HG03558 (cell line): ENCODE measurements around the gene TIMM50.
"Not testable (repeated sequence)": the region's sequence is repeated elsewhere in the genome, so short reads cannot be mapped to it uniquely, and the experiment has no call there.

Source experiments
- ATAC-seq: cut with Tn5 transposase; IDR thresholded peaks from one replicate; pipeline ENCODE4 v1.9.1; 2021; ENCODE audit warnings: moderate number of reproducible peaks; ENCODE audit not compliant: unreplicated experiment; ENCODE audit errors: extremely low read depth

The TIMM50 gene

DNA sequence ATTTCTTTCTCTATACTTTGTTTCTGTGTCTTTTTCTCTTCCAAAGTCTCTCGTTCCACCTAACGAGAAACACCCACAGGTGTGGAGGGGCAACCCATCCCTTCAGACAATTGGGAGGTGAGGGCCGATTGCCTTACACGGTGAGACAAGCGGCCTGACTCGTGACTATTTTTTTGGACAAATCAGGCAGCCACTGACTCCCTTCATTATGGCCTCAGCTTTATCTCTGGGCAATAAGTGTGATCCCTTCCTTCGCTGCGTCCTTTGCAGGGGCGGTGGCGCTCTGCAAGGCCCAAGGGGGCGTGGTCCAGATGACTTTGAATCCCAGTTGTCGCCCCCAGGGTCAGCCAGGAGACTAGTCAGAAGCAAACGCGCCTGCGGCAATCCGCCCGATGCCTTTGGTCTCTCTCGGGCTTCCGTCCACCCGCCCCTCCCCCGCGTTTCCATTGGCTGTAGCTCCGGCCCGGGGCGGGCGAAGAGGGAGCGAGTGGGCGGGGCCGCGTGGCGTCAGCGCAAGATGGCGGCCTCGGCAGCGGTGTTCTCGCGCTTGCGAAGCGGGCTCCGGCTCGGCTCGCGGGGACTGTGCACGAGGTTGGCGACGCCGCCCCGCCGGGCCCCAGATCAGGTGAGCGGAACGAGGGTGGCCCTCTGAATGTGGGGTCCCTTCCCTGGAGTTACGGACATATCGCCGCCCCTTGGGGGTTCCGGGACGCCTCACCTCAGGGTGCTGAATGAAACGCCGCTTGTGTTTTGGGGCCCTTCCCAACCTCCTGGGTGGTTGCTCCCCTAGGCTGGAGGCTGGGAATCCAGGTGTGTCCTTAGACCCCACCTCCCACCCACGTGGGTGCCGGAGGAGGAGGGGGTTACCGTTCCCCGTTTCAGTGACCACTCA is at the start of gene TIMM50:
Gene TIMM50, plus strand, starts transcription at position 502 of the 892 bp plus-strand sequence. Its CDS starts 16 bp downstream, at position 518.
- no peak for ATAC-seq

DNA sequence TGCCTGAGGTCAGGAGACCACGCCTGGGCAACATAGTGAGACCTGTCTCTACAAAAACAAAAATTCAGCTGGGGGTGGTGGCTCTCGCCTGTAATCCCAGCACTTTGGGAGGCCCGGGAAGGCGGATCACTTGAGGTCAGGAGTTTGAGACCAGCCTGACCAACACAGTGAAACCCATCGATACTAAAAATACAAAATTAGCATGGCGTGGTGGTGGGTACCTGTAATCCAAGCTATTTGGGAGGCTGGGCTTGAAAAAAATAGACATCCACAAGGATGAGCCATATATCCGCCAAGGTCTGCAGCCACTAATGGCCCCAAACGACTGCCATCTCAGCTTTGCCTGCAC is 48.0 kb upstream of the TIMM50 start:
- ATAC-seq = no peak

DNA sequence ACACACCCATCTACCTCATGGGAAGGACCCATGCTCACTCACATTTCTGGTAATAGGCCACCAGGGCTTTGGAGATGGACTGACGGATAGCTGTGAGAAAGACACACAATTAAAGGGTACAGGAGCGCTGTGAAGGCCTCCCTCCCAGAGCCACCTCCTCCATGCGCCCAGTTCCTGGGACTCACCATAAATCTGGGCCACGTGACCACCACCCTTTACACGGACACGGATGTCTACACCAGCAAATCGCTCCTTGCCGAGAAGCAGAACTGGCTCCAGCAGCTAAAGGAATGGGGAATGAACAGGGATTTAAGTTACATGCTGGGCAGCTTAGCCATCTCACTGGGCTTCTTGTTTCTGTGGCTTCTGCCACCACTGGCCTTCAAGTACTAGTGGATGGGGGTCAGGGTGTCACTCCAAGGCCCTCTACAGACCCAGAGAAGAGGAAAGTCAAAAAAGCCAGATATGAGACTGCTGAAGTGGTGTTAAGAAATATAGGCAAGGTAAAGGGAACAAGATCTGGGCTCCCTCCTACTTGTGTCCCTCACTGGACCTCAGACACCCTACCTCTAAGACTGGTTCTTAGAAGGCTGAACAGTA is 47.1 kb upstream of the TIMM50 start:
- no peak for ATAC-seq

DNA sequence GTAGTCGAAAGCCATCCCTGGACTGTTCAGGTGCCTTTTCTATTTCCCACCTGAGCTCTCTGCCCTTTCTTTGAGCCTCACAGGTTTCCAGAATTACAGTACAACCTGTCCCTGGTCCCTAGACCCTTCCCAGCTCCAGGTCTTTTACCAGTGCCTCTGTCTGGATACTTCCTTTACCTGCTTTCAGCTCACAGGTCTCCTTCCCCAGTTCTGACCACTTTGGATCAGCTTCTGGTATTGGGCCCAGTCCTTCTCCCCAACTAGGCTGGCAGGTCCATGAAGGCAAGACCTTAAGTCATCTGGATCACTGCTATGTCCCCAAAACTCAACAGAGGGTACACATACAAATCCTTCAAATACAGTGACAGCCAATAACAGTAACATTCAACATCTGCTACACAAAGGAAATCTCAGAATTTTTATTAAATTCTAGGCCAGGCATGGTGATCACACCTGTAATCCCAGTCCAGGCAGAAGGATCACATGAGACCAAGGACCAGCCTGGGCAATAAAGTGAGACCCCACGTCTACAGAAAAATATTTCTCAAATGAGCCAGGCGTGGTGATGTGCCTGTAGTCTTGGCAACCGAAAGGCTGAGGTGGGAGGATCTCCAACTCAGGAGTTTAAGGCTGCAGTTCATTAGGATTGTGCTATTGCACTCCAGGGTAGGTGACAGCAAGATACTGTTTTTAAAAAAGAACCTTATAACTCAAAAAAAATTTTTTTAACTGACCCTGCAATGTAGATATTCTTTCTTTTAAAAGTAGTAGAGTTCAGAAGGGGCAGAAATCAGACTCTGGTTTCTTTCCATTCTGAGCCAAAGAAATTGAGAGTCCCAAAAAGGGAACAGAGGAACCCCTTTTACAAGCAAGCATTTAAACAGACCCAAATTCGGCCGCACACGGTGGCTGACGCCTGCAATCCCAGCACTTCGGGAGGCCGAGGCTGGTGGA is 46.2 kb upstream of the TIMM50 start:
- no peak for ATAC-seq

DNA sequence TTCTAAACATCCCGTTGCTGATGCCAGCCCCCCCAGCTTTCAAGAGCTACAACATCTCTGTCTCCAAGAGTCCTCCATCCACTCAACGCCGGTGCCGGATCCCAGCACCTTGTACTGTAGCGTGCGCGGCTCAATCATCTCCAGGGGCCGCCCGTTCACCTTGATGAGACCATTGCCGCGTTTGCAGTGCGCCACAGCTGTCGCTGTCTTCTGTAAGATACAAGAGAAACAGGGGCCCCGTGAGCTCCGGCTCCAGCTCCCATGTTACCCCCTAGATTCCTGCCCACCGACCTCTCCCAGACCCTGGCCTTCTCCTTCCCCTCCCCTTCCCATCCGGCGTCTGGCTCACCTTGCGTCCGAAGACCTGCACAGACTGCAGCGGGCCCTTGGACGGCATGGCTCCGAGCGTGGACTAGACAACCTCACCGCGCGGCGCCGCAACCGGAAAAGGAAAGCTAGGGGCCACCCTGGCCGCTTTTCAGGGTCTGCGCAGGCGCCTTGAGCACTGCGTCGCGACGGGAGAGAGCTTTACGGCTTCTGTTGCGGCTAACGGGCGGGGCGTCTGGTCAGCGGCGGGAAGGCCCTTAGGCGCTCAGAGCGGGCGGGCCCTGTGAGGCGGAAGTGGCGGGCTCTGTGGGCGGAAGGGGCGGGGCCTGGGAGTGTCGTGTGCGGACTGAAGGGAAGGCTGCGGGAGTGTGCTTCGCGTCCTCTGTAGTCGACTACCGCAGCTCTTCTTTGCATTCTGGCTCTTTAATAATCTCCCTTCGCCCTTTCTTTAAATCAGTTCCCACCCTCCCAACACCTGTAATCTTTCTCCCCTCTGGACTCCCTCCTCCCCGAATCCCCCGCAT is 44.9 kb upstream of the TIMM50 start, which contains the start of gene RPS16:
Gene RPS16, minus strand, starts transcription at position 451 of the 851 bp plus-strand sequence. Its CDS starts 54 bp downstream, at position 397.
- ATAC-seq = no peak

DNA sequence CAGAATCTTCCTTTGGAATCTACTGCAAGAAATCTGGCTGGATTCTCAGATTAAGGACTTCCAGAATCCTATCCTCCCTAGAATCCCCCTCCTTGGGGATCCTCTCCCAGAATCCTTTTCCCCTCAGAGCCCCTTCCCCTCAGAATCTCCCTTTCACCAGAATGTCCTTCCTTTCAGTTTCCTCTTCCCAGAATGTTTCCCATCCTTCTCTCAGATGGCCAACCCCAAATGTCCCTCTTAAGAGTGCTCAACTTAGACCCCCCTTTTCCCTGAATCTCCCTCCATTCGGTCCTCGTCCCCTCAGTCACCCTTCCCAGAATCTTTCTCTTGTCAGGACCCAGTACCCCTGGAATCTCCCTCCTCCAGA is 44.3 kb upstream of the TIMM50 start:
- ATAC-seq = no peak

DNA sequence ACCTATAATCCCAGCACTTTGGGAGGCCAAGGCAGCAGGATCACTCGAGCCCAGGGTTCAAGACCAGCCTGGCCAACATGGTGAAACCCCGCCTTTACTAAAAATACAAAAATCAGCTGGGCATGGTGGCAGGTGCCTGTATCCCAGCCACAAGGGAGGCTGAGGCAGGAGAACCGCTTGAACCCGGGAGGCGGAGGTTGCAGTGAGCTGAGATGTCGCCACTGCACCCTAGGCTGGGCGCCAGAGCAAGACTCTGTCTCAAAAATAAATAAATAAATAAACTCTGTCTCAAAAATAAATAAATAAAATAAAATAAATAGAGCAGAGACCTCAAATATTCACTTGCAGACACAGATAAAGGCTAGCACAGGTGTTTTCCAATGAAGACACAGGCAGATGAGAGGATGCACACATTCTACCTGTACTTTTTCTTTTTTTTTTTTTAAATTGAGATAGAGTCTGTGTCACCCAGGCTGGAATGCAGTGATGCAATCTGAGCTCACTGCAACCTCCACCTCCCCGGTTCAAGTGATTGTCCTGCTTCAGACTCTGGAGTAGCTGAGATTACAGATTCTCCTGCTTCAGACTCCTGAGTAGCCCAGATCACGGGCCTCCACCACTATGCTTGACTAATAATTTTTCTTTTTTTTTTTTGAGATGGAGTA is 42.2 kb upstream of the TIMM50 start:
- ATAC-seq = no peak

DNA sequence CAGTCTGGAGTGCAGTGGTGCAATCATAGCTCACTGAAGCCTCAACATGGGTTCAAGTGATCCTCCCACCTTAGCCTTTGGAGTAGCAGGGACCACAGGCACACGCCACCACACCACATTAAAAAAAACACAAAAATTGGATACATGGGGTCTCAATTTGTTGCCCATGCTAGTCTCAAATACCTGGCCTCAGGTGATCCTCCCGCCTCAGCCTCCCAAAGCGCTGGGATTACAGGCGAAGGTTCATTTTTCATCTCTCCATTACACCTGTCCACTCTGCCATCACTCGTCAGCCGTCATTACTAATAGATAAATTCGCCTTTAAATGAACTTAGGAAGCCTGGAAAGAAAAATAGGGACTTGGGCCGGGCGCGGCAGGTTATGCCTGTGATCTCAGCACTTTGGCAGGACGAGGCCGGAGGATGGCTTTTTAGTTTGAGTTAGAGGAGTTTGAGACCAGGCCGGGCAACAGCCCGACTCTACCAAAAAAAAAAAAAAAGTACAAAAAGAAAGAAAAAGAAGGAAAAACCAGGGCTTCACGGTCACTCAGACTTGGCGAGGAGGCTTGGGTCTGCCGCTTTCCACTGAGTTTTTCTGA is 35.9 kb upstream of the TIMM50 start:
- no peak for ATAC-seq

DNA sequence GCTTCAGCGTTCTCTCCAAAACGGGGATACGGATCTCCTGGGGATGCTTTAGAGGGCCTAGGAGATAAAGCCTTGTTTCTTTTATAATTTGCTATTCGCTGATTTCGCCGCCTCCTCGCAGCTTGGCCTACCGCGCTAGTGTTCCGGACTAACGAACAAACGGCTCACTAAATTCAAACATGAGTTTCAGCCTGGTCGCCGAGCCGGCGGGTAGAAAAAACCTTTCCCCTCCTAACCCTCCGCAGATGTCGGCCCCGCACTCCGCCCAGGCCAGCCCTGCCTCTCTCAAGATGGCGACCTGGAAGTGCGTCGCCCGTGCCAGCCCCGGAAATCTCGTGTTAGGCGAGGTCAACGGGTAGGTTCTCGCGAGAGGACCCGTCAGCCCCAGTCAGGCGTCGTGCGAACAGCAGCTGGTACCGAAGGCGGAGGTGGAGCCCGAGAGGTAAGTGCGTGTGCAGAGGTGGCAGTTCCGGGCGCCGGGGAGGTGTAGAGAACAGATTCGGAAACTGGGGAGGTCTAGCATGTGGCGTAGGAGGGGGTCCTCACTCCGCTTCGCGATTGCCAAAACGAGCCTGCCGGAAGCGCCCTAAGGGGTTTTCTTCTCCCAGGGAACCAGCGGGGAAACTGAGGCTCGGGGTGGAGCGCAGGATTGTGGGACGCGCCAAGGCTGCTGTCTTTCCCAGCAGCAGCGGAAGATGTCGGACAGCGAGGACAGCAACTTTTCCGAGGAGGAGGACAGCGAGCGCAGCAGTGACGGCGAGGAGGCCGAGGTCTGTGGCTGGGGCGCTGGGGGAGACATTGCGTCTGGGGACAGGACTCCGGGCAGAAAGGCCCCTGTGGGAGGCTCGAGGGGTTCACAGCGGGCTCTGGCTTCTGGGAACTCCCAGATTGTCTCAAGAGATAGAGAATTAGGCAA is 35.2 kb upstream of the TIMM50 start, which contains the start of gene SUPT5H:
Gene SUPT5H, plus strand, starts transcription at position 387 of the 916 bp plus-strand sequence. Its CDS starts 309 bp downstream, at position 696.
- ATAC-seq = peak; percentile 66

DNA sequence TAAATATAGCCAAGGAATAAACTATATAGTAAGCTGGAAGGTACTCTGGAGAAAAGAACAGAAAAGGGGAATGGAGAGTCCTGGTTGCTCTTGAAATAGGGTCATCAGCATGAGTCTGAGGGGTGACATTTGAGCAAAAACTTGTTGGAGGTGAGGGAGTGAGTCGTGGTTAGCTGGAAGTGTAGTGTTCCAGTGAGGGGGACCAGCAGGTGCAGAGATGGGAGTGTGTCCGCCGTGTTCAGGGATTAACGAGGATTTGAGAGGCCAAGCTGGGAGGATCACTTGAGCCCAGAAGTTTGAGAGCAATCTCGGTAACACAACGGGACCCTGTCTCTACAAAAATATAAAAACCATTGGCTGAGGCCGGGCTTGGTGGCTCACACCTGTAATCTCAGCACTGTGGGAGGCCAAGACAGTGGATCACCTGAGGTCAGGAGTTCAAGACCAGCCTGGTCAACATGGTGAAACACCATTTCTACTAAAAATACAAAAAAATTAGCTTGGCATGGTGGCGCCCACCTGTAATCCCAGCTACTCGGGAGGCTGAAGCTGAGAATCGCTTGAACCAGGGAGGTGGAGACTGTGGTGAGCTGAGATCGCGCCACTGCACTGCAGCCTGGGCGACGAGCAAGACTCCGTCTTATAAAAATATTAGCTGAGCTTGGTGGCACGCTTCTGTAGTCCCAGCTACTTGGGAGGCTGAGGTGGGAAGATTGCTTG is 34.1 kb upstream of the TIMM50 start:
- ATAC-seq = no peak

DNA sequence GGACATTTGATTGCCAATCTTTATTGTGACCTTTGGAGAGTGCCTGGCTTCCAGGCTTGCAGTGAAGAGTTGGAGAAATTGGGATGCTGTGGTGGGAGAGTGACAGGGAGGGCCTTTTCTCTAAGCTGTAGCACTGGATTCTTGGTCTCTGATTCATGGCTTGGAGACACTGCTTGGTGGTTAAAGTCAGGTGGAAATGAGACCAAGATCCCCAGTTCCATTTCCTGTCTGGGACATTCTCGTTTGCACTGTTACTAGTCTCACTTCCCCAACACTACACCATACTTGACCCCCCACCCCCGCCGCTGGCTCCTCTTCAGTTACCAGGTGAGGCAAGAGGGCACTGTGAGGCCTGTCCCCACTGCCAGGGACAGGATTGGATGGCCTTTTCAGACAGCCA is 32.4 kb upstream of the TIMM50 start:
- ATAC-seq = no peak

DNA sequence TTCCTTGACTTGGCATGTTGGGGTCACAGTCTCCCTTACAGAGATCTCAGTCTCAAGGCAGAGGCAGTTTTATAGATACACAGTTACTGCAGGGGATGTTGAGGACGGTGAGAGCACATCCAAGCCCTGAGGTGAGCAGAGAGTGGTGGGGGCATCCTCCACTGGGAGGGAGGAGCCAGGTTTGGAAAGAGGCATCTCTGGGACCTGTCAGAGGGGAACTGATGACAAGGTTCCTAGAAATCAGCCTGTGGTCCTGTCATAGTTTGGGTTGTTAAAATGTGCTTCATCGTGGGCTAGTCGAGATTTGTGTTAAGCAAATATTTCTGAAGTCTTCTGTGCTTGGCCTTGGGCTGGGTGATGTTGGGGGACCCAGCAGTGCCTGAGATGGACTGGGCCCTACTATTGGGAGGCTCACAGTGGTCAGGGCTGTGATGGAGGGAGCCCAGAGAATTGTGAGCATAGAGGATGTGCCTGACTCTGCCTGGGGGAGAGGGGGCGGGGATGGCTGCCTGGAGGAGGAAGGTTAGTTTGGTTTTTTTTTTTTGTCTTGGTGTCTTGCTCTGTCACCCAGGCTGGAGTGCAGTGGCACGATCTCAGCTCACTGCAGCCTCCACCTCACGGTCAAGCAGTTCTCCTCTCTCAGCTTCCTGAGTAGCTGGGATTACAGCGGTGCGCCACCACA is 31.4 kb upstream of the TIMM50 start:
- ATAC-seq = no peak

DNA sequence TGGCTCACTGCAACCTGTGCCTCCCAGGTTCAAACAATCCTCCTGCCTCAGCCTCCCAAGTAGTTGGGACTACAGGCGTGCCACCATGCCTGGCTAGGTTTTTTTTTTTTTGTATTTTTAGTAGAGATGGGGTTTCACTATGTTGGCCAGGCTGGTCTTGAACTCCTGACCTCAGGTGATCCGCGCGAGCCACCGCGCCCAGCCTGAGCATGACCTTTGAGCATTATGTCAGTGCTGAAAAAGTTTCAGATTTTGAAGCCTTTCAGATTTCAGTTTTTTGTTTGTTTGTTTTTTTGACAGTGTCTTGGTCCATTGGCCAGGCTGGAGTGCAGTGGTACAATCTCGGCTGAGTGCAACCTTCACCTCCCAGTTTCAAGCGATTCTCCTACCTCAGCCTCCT is 29.4 kb upstream of the TIMM50 start:
- not testable (repeated sequence) for ATAC-seq

DNA sequence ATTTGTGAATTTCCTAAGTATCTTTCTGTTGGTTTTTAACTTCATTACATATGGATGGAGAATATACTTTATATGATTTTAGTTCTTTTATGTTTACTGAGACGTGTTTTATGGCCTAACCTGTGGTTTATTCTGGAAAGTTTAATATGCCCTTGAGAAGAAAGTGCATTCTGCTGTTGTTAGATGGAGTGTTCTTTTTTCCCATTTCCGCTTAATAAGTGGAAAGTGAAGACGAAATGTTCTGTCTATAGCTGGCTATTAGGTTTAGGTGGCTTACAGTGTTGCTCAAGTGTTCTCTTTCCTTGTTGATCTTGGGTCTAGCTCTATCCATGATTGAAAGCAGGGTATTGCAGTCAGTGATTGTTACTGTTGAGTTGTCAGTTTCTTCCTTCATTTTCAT is 17.2 kb upstream of the TIMM50 start:
- no peak for ATAC-seq

DNA sequence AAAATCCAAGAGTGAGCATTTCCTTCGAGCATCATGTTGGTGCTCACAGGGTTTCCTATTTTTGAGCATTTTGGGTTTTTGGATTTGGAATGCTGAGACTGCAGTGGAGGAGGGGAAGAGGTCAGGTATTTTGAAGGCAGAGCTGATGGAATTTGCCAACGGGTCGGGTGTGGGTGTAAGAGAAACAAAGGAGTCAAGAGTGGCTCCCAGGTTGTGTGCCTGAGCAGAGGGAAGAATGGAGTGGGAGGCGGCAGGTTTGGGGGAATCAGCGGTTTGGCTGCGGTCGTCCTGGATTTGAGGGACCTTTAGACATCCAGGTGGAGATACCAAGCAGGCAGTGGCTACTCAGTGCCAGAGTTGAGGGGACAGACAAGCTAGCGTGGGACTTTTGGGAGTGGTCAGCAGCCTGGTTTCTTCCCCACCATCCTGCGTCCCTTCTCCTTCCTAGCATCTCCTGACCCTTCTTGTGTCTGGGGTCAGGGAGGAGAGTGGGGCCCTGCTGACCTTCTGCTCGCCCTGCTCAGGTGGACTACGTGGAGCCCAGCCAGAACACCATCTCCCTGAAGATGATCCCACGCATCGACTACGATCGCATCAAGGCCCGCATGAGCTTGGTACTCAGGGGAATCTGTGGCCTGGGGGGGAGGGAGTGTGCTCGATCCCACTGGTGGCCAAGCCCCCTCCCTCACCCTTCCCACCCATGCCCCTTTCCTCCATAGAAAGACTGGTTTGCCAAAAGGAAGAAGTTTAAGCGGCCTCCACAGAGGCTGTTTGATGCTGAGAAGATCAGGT is 14.5 kb upstream of the TIMM50 start:
- no peak for ATAC-seq

DNA sequence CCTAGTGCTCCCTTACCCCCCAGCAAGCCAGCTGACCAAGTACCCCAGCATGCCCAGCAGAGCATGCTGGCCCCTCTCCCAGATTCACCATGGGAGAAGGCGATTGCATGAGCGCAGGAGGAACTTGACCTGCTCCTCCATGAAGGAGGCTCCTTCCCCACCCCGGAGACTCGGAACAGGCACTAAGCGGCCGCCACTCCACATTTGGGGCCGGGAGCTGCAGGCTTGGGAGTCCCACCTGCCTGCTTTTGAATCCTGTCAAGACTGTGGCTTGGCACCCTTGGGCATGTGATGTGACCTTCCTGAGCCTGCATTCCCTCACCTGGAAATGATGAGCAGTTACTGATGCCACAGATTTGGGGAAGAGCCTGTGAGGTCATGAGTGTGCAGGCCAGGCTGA is 12.7 kb upstream of the TIMM50 start:
- ATAC-seq = no peak
